OCI-LY7 (cell line): ENCODE measurements around the gene TMEM244. TPM values are rescaled to one million over a fixed set of nuclear protein-coding genes. Genes with fewer than 3 reads are reported as not detected.
"Not testable (repeated sequence)": the region's sequence is repeated elsewhere in the genome, so short reads cannot be mapped to it uniquely, and the experiment has no call there.

Experiments
- BruUV-seq: library from RNA; stranded (reverse); fragments of 400-500 nt; replicated peaks from 2 replicates; lab custom pipeline; 2021; lab: Mats Ljungman, UMichigan
- CTCF ChIA-PET: fragments of 300-600 bp; sonication (Branson Sonifier 250); formaldehyde crosslinking; loops from one replicate; lab custom pipeline; 2022; ENCODE audit warnings: antibody characterized with exemption; ENCODE audit not compliant: unreplicated experiment; lab: Charles Lee
- POLR2A ChIA-PET: fragments of 300-600 bp; sonication (Branson Sonifier 250); formaldehyde crosslinking; loops from one replicate; lab custom pipeline; 2022; ENCODE audit warnings: antibody characterized with exemption; lab: Charles Lee
- DNase-seq: peaks from one replicate; pipeline ENCODE4 v3.0.0-alpha.2; 2015; ENCODE audit warnings: low spot score
- H2AFZ ChIP-seq: fragments of 200-600 bp; sonication (generic), shearing (Covaris generic); 2 replicates; pipeline ENCODE4 v1.6.1; 2014; ENCODE audit warnings: mild to moderate bottlenecking, antibody characterized with exemption, low read length, moderate library complexity
- H3K27ac ChIP-seq: fragments of 200-600 bp; sonication (generic); 2 replicates; pipeline ENCODE4 v1.5.1; 2014; ENCODE audit warnings: mixed run types, low read depth, mild to moderate bottlenecking, moderate library complexity, low read length, inconsistent platforms; ENCODE audit not compliant: poor library complexity, severe bottlenecking
- H3K36me3 ChIP-seq: fragments of 200-600 bp; sonication (generic); 2 replicates; pipeline ENCODE4 v1.6.1; 2014; ENCODE audit warnings: mild to moderate bottlenecking, antibody characterized with exemption, low read length, moderate library complexity, mixed read lengths; ENCODE audit not compliant: insufficient read depth
- H3K4me1 ChIP-seq: fragments of 200-600 bp; sonication (generic); 2 replicates; pipeline ENCODE4 v1.5.1; 2014; ENCODE audit warnings: mild to moderate bottlenecking, low read length; ENCODE audit not compliant: insufficient read depth, poor library complexity, severe bottlenecking
- H3K4me2 ChIP-seq: fragments of 200-600 bp; sonication (generic); 2 replicates; pipeline ENCODE4 v1.6.1; 2014; ENCODE audit warnings: mild to moderate bottlenecking, low read length
- H3K4me3 ChIP-seq: fragments of 200-600 bp; sonication (generic); 2 replicates; pipeline ENCODE4 v1.5.1; 2014; ENCODE audit warnings: mild to moderate bottlenecking, low read depth, low read length; ENCODE audit not compliant: poor library complexity, severe bottlenecking
- H3K79me2 ChIP-seq: fragments of 200-600 bp; sonication (generic); 2 replicates; pipeline ENCODE4 v1.6.1; 2016; ENCODE audit warnings: low read depth, mild to moderate bottlenecking, low read length, moderate library complexity, mixed read lengths; ENCODE audit not compliant: insufficient read depth
- H3K9me2 ChIP-seq: fragments of 200-600 bp; sonication (generic); 2 replicates; pipeline ENCODE4 v1.6.1; 2016; ENCODE audit warnings: mild to moderate bottlenecking, low read length, mixed read lengths; ENCODE audit not compliant: insufficient read depth
- H3K9me3 ChIP-seq: fragments of 200-600 bp; sonication (generic); 2 replicates; pipeline ENCODE4 v1.6.1; 2014; ENCODE audit warnings: mild to moderate bottlenecking, mixed run types, low read length, mixed read lengths
- H4K20me1 ChIP-seq: fragments of 200-600 bp; sonication (generic); 2 replicates; pipeline ENCODE4 v1.6.1; 2014; ENCODE audit warnings: mild to moderate bottlenecking, antibody characterized with exemption, low read length, moderate library complexity, mixed read lengths; ENCODE audit not compliant: insufficient read depth
- CTCF ChIP-seq: fragments of 200-600 bp; sonication (generic); conservative IDR thresholded peaks from 2 replicates; pipeline ENCODE4 v1.5.1; 2014; ENCODE audit warnings: mild to moderate bottlenecking, antibody characterized with exemption, low read length, moderate library complexity, mixed read lengths
- EZH2phosphoT487 ChIP-seq: fragments of 200-600 bp; sonication (generic); IDR thresholded peaks from 2 replicates; pipeline ENCODE4 v1.6.1; 2018; ENCODE audit warnings: low read depth, borderline replicate concordance, mild to moderate bottlenecking, mixed run types, antibody characterized with exemption, low read length, moderate library complexity, mixed read lengths
- intact Hi-C: fragments of 100-400 bp; cut with micrococcal nuclease; formaldehyde crosslinking; loops from one replicate; pipeline ENCODE4 v1.10.0; 2022; ENCODE audit not compliant: unreplicated experiment
- total RNA-seq, 2 experiments: library from RNA; depleted of rRNA in 1 of 2; stranded (reverse); fragments of >200 nt in 1 of 2; shearing (Covaris generic) in 1 of 2; gene quantifications; 2 replicates each; pipeline ENCODE4 v1.2.3, GENCODE V29; 2014 to 2022

Gene TMEM244
- total RNA-seq, 2 experiments from 2014 or later, result not detected

- Histone ChIP-seq H4K20me1 (no peaks in the 10 kb centered on the region), H3K4me1 (no peaks in the 10 kb centered on the region), H3K9me3 (no peaks in the 10 kb centered on the region), H3K79me2 (no peaks in the 10 kb centered on the region), H3K4me3 (no peak overlapping the region), H2AFZ (no peak overlapping the region), H3K9me2 (no peaks in the 10 kb centered on the region), H3K27ac (no peak overlapping the region), H3K4me2 (no peak overlapping the region), H3K36me3 (no peaks in the 10 kb centered on the region)
- no peak for DNase-seq
- TF ChIP-seq CTCF (no peak), EZH2phosphoT487 (no peak)
- ChIA-PET POLR2A (interaction anchor here (1.0 kb wide), 1 partner anchor 24 kb away, joined by 5 read pairs; no protein-coding TSS in a partner anchor), CTCF (no interaction called here)
- intact Hi-C loops, result no loop called here
- no TSS peak for BruUV-seq
These were observed 17.5 kb downstream of the TMEM244 start for GRCh38 chr6:129843573-129843972.

GRCh38 chr6:129842881-129843409, 18.2 kb downstream of the TMEM244 start:
- Histone ChIP-seq H3K4me1 (no peaks in the 10 kb centered on the region), H3K9me2 (no peaks in the 10 kb centered on the region), H3K4me2 (no peak overlapping the region), H3K79me2 (no peaks in the 10 kb centered on the region), H3K36me3 (no peaks in the 10 kb centered on the region), H3K9me3 (no peaks in the 10 kb centered on the region), H2AFZ (no peak overlapping the region), H4K20me1 (no peaks in the 10 kb centered on the region), H3K27ac (no peak overlapping the region), H3K4me3 (no peak overlapping the region)
- intact Hi-C loops, result no loop called here
- CTCF ChIA-PET, result no interaction called here
- BruUV-seq, result no TSS peak
- POLR2A ChIA-PET, result no interaction called here
- no peak for DNase-seq
- TF ChIP-seq EZH2phosphoT487, result no peak
- no peak for TF ChIP-seq CTCF

- H4K20me1 ChIP-seq, result no peaks in the 10 kb centered on the region
- POLR2A ChIA-PET, result no interaction called here
- no peaks in the 10 kb centered on the region for H3K79me2 ChIP-seq
- CTCF ChIA-PET, result no interaction called here
- H3K9me2 ChIP-seq, result no peaks in the 10 kb centered on the region
- DNase-seq, result no peak
- TF ChIP-seq CTCF (no peak), EZH2phosphoT487 (no peak)
- H3K27ac ChIP-seq, result no peak overlapping the region
- intact Hi-C loops, result no loop called here
- H3K4me3 ChIP-seq, result no peak overlapping the region
- no peaks in the 10 kb centered on the region for H3K36me3 ChIP-seq
- no peak overlapping the region for H2AFZ ChIP-seq
- H3K4me1 ChIP-seq, result no peaks in the 10 kb centered on the region
- no TSS peak for BruUV-seq
- H3K4me2 ChIP-seq, result no peak overlapping the region
- no peaks in the 10 kb centered on the region for H3K9me3 ChIP-seq
These were observed 19.0 kb downstream of the TMEM244 start for GRCh38 chr6:129842137-129842536.

- H3K9me2 ChIP-seq, H3K4me1 ChIP-seq, H3K4me2 ChIP-seq, H3K36me3 ChIP-seq, H3K27ac ChIP-seq, intact Hi-C loops, H4K20me1 ChIP-seq, H3K79me2 ChIP-seq, CTCF ChIA-PET, H3K9me3 ChIP-seq, H2AFZ ChIP-seq, H3K4me3 ChIP-seq, DNase-seq, POLR2A ChIA-PET, BruUV-seq: not testable (repeated sequence)
These were observed 21.6 kb downstream of the TMEM244 start for GRCh38 chr6:129839562-129839961.
